Keratinocyte (primary cell): Measurements from ENCODE around the gene RIT2. TPM values are rescaled to one million over a fixed set of nuclear protein-coding genes. Genes with fewer than 3 reads are reported as not detected.

Experiments used
- DNase-seq: peaks from one replicate; pipeline ENCODE4 v3.0.0-alpha.2; 2011; ENCODE audit warnings: low read depth, missing footprints, low spot score
- FAIRE-seq: peaks from 2 replicates; lab custom pipeline; 2011; peaks lifted over from hg19 to GRCh38; lab: Jason Lieb, UNC
- H2AFZ ChIP-seq: 2 replicates; pipeline ENCODE4 v1.6.0; 2012; ENCODE audit warnings: low read length, control low read depth, inconsistent platforms; ENCODE audit not compliant: control insufficient read depth
- H3K27ac ChIP-seq: 2 replicates; pipeline ENCODE4 v1.5.1; 2011; ENCODE audit warnings: low read length; ENCODE audit not compliant: control insufficient read depth, insufficient read depth
- H3K27me3 ChIP-seq: 3 replicates; pipeline ENCODE4 v1.6.0; 2011; ENCODE audit warnings: low read length; ENCODE audit not compliant: control insufficient read depth, insufficient read depth; ENCODE audit errors: extremely low read depth
- H3K36me3 ChIP-seq, 2 experiments: 2 replicates in 1 of 2; 3 replicates in 1 of 2; pipeline ENCODE4 v1.5.1; 2011; ENCODE audit warnings: low read length in 2 of 2, mild to moderate bottlenecking in 1 of 2; ENCODE audit not compliant: control insufficient read depth in 2 of 2, insufficient read depth in 2 of 2; ENCODE audit errors: extremely low read depth in 1 of 2
- H3K4me1 ChIP-seq: 3 replicates; pipeline ENCODE4 v1.5.1; 2011; ENCODE audit warnings: low read length; ENCODE audit not compliant: control insufficient read depth, insufficient read depth; ENCODE audit errors: extremely low read depth
- H3K4me2 ChIP-seq: 3 replicates; pipeline ENCODE4 v1.6.0; 2011; ENCODE audit warnings: low read depth, low read length; ENCODE audit not compliant: control insufficient read depth, insufficient read depth; ENCODE audit errors: extremely low read depth
- H3K4me3 ChIP-seq, 3 experiments: fragments of 200-600 bp in 1 of 3; sonication (generic) in 1 of 3; 2 replicates in 2 of 3; 3 replicates in 1 of 3; pipeline ENCODE4 v1.5.1; 2011 to 2016; ENCODE audit warnings: low read length in 3 of 3, mild to moderate bottlenecking in 3 of 3, control low read depth in 2 of 3, inconsistent platforms in 1 of 3, low read depth in 1 of 3, mixed read lengths in 1 of 3, mixed run types in 1 of 3, moderate library complexity in 1 of 3; ENCODE audit not compliant: control insufficient read depth in 2 of 3, insufficient read depth in 2 of 3; ENCODE audit errors: extremely low read depth in 1 of 3
- H3K79me2 ChIP-seq: 2 replicates; pipeline ENCODE4 v1.6.0; 2012; ENCODE audit warnings: low read length; ENCODE audit not compliant: control insufficient read depth, insufficient read depth
- H3K9ac ChIP-seq: 3 replicates; pipeline ENCODE4 v1.6.0; 2011; ENCODE audit warnings: low read length; ENCODE audit not compliant: control insufficient read depth, insufficient read depth; ENCODE audit errors: extremely low read depth
- H3K9me1 ChIP-seq: 3 replicates; pipeline ENCODE4 v1.6.0; 2011; ENCODE audit warnings: low read length; ENCODE audit not compliant: control insufficient read depth, insufficient read depth; ENCODE audit errors: extremely low read depth
- H3K9me3 ChIP-seq: 2 replicates; pipeline ENCODE4 v1.5.1; 2012; ENCODE audit warnings: low read depth, low read length; ENCODE audit not compliant: control insufficient read depth
- H4K20me1 ChIP-seq: 3 replicates; pipeline ENCODE4 v1.6.0; 2011; ENCODE audit warnings: low read length; ENCODE audit not compliant: control insufficient read depth, insufficient read depth; ENCODE audit errors: extremely low read depth
- CTCF ChIP-seq, 3 experiments: IDR thresholded peaks in 1 of 3; conservative IDR thresholded peaks in 1 of 3; optimal IDR thresholded peaks in 1 of 3; 2 replicates in 2 of 3; 3 replicates in 1 of 3; pipeline versions ENCODE3 to v1.5.1; 2011; ENCODE audit warnings: low read length in 3 of 3, mild to moderate bottlenecking in 3 of 3, moderate library complexity in 2 of 3, control low read depth in 1 of 3, inconsistent platforms in 1 of 3; ENCODE audit not compliant: insufficient read depth in 2 of 3; ENCODE audit errors: extremely low read depth in 1 of 3
- EZH2 ChIP-seq: IDR thresholded peaks from one replicate; pipeline ENCODE4 v1.6.1; 2012; ENCODE audit warnings: inconsistent platforms, mild to moderate bottlenecking, low read length, moderate library complexity
- dilution Hi-C: fragments of 300-500 bp; cut with MboI; formaldehyde crosslinking; loops from one replicate; pipeline ENCODE4 v1.7.0; 2020; ENCODE audit warnings: low sequenced_read_pairs; ENCODE audit not compliant: extremely low pct_ligation_motif_present
- polyA plus RNA-seq, 5 experiments: library from polyadenylated mRNA; depleted of rRNA in 3 of 5; stranded (reverse) in 3 of 5; stranded (forward) in 1 of 5; unstranded in 1 of 5; fragments of >200 nt; gene quantifications; 1 replicate in 1 of 5; 2 replicates in 3 of 5; 3 replicates in 1 of 5; pipeline versions ENCODE4 v1.2.1 to v1.2.3, GENCODE V29; 2011 to 2012; ENCODE audit warnings: missing spikeins in 2 of 5, low read depth in 1 of 5, low replicate concordance in 1 of 5

The RIT2 gene
- polyA plus RNA-seq, 1 donor (not counting 4 experiments of a cell fraction or from before 2014, with no cell fraction given) = not detected

- Histone ChIP-seq H3K9me3 (no peaks in the 10 kb centered on the region), H3K4me3 (no peak overlapping the region), H3K27me3 (no peaks in the 10 kb centered on the region), H4K20me1 (no peaks in the 10 kb centered on the region), H3K79me2 (no peaks in the 10 kb centered on the region), H3K4me2 (no peak overlapping the region), H3K27ac (no peak overlapping the region), H3K36me3 (no peaks in the 10 kb centered on the region), H3K4me1 (no peaks in the 10 kb centered on the region), H2AFZ (no peak overlapping the region), H3K9ac (no peak overlapping the region), H3K9me1 (no peaks in the 10 kb centered on the region)
- no peak for TF ChIP-seq CTCF (optimal IDR thresholded peaks at IDR 0.05 in 1 of 3, IDR thresholded peaks at IDR 0.05 in 1 of 3, conservative IDR thresholded peaks at IDR 0.05 in 1 of 3; ENCODE audit: extremely low read depth in 1 of 3, insufficient read depth in 2 of 3, low read length in 3 of 3)
- TF ChIP-seq EZH2 = no peak
- DNase-seq = no peak
- FAIRE-seq = no peak
- dilution Hi-C loops = no loop called here
These were observed 350.2 kb downstream of the RIT2 start for GRCh38 chr18:42765302-42765701.

GRCh38 chr18:42760290-42760689 lies 355.2 kb downstream of the RIT2 start:
- Histone ChIP-seq H3K9ac (no peak overlapping the region), H3K9me1 (no peaks in the 10 kb centered on the region), H3K4me3 (no peak overlapping the region), H2AFZ (no peak overlapping the region), H3K4me2 (no peak overlapping the region), H3K79me2 (no peaks in the 10 kb centered on the region), H3K9me3 (no peaks in the 10 kb centered on the region), H3K27me3 (no peaks in the 10 kb centered on the region), H4K20me1 (no peaks in the 10 kb centered on the region), H3K4me1 (no peaks in the 10 kb centered on the region), H3K27ac (no peak overlapping the region), H3K36me3 (no peaks in the 10 kb centered on the region)
- DNase-seq = no peak
- TF ChIP-seq EZH2 = no peak
- no peak for TF ChIP-seq CTCF (optimal IDR thresholded peaks at IDR 0.05 in 1 of 3, IDR thresholded peaks at IDR 0.05 in 1 of 3, conservative IDR thresholded peaks at IDR 0.05 in 1 of 3; ENCODE audit: extremely low read depth in 1 of 3, insufficient read depth in 2 of 3, low read length in 3 of 3)
- FAIRE-seq = no peak
- dilution Hi-C loops = no loop called here
